HG02970 (cell line): ENCODE data around the gene CES2.

Source experiments
- ATAC-seq: cut with Tn5 transposase; IDR thresholded peaks from one replicate; pipeline ENCODE4 v1.9.1; 2021; ENCODE audit warnings: mild to moderate bottlenecking, moderate library complexity, moderate number of reproducible peaks; ENCODE audit not compliant: unreplicated experiment, low FRiP score

CES2 gene

DNA sequence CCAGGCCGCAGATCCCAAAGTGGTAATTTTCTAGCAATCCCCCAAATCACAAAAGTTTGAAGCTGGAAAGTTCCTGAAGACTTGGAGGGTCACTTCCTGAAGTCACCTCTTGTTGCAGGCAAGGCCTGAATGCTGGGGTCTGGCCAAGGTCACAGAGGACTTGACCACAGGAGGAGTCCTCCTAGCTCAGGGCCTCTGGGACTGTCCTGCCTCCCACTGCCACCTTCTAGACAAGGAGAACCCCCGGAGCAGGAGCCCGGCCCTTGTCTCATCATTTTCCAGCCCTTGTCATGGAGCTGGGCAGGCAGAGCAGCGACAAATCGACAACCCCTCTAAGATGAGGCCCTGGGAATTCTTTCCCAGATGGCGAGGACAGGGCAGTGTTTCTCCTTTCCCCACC is 17.0 kb upstream of the CES2 start:
- ATAC-seq: no peak

DNA sequence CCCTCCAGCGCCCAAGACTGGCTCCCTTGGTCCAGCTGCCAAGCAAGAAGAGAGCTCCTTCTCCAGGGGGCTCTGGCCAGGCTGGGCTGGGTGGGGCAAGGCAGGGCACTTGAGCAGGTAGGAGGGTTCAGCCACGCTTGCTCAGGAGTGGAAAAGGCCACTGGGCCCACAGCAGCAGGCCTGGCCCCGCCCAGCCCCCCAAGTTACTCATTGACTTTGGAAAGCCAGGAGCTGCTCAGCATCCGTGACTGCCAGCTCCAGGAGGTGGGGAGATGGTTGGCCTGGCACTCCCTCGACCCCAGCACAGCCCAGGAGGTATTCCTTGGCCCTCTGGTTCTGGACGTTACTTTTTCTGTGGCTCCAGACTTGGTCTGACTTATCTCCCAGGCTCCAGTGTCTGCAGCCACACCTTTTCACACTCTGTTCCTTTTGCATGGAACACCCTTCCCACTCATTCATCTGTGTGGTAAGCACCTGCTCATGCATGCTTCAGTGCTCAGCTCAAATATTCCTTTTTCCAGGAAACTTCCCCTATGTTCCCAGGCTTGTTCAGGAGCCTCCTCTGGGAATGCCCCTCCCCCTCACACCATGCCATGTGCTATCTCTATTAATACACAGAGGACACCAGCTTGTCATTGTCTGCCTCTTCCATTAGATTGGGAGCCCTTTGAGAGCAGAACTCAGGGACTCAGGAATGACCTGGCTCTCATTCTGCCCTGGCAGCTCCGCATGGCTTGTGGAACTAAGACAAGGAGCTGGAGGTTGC is 16.3 kb upstream of the CES2 start, which contains the start of gene CDH16:
Gene CDH16, minus strand, starts transcription at position 83 of the 766 bp plus-strand sequence. CDS start 820 bp downstream, outside the sequence.
- no peak for ATAC-seq

DNA sequence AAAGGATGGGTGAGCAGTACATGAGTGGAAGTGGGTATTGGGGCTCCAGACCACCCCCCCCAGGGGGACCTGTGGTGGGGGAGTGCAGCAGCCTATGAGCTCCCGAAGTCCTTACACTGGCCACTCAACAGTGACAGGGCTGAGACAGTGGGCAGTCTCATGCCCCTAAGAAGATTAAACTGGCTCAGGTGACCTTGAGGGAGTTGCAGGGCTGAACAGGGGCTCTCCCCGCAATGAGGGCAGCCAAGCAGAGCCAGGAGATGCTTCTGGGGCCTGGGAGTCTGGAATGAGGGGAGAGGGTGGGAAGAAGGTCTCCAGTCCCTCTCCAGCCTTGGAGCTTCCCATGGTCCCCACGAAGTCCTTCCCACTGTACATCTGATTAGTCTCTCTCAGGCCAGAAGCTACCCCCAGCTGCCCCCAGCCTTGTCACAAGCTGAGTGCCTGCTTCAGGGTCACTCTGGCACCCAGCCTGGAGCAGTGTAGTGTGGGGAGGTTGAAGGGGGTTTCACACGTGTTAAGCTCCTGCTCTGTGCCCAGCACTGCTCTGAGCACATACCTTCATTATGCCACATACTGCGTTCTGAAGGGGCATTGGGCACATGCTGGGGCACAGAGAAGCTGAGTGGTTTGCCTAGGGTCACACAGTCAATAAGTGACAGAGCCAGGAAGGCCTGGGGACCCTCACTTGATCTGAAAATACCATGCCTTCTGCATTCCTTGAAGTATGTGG is 15.6 kb upstream of the CES2 start:
- no peak for ATAC-seq

DNA sequence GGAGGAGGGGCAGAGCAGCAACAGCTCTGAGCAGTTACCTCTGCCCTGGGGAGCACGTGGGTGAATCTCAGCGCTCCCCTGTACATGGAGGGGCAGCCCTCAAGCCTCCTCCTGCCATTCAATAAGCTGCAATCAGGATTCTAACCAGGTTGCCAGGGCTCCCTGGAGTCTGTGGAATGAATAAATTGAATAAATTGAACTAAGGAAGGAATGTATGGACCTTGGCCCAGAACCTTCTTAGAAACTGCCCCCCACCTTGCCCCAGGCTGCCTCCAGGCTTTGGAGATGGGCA is 15.1 kb upstream of the CES2 start:
- no peak for ATAC-seq

DNA sequence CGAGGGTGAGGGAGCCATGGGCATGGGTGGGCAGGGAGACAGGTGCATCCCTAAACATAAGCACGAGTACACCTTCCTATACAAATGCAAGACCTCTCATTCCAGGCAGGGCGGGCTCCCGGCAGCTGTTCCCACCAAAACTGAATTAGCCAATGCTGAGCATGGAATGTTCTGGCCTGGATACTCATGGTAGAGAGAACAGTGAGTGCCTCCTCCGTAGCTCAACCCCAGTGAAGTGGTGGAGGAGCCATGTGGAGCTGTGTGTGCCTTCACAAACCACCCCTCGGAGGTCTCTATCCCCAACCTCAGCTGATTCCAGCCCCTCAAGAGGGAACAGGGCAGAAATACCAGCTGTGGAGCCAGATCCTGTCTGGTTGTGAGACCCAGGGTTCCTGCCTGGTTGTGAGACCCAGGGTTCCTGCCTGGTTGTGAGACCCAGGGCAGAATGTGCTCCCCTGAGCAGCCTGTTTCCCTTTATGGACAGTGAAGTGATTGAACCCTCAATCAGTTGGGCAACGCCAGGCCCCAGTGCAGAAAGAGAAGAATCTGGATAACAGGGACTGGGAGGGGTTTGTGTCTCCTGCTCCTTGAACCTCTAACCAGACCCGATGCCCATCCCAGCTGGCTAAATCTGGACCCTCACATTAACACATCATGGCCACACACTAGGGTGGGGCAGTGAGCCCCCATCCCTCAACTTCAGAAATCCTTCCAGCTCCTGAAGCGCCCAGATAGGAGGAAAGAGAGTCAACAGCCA is 14.2 kb upstream of the CES2 start:
- no peak for ATAC-seq

DNA sequence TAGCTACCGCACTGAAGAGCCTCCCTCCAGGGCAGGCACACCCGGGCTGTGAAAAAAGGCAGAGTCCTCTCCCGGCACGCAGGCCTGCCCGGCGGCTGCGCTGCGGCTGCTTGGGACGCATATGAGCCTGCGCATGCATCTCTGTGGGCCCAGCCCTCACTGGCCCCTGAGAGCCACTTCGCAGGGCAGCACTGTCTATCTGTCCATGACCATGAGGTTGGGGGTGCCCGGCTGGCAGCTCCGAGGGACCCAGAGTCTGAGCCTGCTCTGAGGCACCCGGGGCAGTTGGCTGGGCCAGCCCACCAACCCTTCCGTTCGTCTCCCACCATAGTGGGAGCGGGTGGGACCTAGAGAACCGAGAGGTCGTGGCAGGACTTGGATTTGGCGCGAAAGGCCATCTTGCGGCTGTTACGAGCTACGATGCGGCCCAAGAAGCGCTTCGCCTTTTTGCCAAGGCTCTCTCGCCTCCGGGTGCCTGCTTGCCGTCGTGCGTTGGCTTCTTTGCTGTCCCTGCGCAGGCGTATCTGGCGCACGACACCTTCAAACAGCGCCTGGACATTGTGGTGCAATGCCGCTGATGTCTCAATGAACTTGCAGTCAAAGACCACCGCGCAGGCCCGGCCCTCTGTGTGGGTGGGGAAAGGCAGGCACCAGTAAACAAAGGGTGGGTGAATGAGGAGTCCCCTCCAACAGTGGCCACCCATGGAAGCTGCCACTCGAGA is 13.4 kb upstream of the CES2 start:
- no peak for ATAC-seq

DNA sequence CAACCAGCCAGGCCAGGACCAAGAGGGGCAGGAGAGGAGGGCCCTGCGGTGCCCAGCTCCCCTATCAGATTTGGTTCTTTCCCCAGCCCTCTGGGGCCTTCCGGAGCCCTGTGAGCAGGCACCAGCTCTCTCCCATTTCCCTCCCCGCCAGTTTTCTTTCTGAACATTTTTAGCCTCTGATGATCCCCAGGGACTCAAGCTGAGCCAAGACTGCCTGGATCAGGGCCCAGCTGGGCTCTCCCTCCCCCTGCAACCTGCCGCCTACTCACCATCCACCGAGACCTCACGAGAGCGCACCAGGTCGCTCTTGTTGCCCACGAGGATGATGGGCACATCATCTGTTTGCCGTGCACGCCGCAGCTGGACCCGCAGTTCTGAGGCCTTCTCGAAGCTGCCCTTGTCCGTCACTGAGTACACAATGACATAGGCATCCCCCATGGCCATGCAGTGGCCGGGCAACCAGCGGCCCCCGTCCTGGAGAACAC is 12.0 kb upstream of the CES2 start:
- ATAC-seq: no peak

DNA sequence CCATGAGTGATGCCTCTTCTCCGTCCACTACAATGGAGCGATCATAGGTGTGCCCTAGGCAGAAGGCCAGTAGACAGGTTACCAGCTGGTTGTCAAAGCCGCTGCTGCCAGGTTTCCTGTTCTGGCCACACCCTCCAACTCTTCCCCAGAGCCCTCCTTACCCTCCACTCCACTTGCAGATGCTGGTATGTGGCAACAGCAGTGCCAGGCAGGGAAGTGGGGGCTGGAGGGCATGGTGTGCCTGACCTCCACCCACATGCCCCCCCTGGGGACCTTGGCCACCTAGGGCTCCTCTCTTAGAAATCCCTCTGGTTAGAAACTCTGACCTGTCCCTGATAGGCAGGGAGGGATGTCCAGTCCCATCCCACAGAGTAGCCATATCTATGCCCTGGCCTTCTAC is 11.4 kb upstream of the CES2 start:
- ATAC-seq: no peak

DNA sequence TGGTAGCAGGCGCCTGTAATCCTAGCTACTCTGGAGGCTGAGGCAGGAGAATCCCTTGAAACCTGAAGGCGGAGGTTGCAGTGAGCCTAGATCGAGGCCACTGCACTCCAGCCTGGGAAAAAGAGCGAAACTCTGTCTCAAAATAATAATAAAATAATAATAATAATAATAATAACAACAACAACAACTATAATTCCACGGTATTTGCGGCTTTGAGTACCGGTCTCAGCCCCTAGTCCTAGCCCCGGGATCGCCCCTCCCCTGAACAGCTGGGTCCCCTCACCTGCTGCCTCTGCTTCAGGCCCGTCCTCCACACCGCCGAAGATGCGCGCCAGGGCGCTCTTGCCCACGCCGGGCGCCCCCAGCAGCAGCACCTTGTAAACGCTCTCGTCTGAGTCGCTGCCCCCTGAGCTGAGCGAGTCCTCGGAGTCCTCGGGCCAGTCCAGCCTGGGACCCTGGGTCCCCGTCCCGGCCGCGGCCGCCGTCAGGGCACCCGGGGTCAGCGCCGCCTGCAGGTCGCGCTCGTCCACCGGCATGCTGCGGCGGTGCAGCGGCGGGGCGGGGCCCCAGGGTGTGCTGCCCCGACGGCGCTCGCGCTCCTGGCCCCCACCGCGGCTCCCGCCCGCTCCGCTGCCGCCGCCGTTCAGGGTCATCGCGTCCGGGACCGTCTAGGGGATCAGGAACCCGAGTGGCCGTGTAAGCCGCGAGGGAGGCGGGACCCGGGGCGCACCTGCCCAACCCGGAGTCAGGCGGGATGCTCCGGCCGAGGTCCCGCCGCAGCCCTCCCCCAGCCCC is 10.6 kb upstream of the CES2 start:
- ATAC-seq: peak; percentile 44

DNA sequence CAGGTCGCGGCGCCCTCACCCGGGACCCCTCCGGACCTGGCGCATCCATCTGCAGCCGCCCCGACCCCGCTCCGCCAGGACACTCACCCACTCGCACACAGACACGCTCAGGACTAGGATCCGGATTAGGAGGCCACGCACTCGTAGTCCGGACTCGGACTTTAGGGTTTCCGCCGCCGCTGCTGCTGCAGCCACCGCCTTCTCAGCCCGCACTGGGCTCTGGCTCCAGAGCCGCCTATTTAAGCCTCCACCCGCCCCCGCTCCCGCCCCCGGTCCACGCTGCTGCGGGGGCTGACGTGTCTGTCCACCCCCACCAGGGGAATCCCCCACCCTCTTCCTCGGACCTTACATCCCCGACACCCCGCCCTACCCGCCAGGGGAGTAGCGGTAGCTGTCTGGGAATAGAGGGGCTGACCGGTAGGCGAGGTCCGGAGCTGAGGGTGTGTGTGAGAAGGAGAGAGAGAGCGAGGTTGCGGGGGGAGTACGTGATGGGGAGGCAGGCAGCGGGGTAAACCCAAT is 9.9 kb upstream of the CES2 start, which contains the start of gene RRAD:
Gene RRAD, minus strand, starts transcription at position 214 of the 519 bp plus-strand sequence. CDS start 356 bp downstream, outside the sequence.
- ATAC-seq: peak; percentile 34

DNA sequence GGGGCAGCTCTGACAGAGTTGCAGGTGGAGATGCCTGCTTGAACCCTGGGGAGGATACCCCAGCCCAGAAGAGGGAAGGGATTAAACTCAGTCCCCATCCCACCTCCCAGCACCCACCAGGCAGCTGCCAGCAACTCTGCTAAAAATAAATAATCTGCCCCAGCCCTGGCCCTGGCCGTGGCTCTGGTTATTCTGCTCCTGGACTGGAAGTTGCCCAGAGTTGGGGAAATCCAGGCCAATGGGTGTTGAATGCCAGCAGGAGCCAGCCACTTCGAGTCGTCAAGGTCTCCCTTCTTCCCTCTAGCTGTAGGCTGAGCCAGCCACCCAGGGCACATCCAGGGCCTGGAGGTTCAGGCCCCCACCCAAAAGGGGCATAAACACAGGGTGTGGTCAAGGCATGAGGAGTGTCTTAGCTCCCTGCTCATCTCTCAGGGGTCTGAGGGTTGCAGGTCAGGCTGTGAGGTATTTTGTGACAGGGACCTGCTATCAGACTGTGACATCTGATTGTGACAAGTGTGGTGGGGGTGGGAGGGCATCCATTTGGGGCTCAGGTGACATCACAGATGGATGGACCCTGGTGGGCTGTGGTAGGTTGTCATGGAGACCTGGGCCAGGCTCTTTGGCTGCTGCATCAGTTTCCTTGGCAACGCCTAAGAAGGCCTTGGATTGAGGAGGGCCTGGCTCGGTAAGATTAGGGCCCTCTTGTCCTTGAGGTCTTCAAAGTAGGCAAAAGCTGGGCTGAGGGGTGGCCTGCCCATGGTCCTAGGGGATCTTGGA is 9.0 kb upstream of the CES2 start:
- ATAC-seq: no peak

DNA sequence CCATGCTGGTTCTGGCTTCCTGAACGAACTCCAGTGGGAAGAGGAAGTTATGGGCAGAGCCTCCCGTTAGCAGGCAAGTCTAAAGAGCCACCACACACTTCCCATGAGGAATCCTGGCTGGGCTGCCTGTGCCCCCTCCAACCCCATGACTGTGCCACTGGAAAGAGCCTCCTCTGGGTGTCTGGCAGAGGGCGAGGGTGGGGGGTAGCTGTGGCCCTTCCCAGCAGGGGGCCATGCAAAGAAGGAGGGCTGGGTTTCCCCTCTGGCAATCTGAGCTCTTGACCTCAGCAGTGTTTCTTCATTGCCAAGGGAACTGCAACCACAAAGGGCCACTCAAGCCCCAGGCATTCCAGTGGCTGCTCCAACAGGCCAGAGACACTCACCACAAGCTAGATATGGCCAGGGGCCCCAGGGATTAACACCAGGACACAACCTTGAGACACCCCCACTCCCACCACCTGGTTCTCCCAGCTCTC is 8.3 kb upstream of the CES2 start:
- no peak for ATAC-seq

- no peak for ATAC-seq
These were observed 7.2 kb upstream of the CES2 start for GRCh38 chr16:66927918-66928649.

DNA sequence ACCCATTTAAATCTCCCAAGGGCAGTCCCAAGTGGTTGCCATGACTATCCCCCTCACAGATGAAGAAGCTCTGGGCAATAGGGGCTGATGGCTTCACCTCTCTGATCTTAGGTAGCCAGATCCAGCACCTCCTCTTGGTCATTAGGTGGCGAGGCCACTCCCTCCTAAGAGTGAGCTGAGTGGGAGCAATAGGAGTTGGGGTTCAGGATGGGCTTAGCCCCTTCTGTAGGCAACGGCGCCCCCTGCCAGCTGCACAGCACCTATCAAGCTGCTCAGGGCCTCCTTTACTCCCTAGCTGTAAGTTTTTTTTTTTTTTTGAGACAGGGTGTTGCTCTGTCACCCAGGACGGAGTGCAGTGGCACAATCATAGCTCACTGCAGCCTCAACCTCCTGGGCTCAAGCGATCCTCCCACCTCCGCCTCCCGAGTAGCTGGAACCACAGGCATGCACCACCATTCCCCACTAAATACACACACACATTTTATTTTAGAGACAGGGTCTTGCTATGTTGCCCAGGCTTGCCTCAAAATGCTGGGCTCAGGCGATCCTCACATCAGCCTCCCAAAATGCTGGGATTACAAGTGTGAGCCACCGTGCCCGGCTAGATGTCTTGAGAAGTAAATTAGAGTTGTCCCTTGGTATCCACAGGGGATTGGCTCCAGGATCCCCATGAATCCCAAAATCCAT is 6.5 kb upstream of the CES2 start:
- ATAC-seq: no peak

DNA sequence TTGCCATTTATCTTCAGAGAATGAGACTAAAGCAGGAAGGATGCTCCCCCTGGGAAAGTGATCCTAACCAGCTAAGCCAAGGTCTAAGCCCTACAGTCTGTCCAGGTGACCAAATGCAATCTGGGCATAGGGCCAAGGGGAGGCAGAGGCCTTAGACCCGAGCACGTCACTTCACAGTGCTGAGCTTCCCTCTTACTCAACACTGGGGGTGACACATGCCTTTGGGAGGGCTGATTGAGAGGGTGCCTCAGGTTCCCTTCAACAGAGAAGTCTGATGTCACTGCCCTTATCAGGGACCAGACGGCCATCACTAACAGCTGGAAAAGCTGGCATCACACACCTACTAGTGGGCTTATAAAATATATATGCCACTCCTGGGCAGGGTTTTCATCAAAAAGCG is 5.1 kb upstream of the CES2 start:
- ATAC-seq: no peak

DNA sequence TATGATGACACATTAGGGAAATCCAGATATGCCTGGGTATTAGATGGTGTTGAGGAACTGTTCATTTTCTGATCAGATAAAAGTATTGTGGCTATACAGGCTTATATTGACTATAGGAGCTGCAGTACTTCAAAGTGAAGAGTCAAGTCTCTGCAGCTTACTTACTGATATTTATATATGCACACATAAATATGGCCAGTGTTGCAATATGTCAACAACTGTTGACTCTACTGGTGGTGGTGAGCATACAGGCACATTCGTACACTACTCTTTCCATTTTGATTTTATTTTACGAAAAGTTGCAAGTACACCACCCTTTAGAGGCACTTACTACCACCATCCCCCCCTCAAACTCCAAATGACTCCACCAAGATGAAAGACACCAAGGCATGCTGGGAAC is 3.7 kb upstream of the CES2 start:
- ATAC-seq: no peak

DNA sequence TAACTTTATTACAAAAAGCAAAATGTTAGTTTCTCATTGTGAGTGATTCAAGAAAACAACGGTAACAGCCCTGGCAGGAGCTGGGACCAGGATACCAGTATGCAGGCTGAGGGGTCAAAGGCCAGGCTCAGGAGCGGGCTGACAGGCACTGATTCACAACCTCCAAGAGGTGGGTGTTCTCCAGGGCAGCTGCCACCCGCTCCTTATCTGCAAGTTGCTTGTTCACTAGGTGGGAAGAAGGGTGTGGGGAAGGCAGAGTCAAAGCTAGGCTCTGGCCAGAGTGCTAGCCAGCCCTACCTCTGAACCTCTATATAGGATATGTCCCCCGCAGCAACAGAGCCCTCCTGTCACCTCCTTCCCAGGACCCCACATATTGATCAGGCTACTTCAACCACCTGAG is 3.2 kb upstream of the CES2 start:
- no peak for ATAC-seq
